Thymus (tissue), 11 donors: ENCODE results near the gene ASRGL1. TPM values are rescaled to one million over a fixed set of nuclear protein-coding genes. Genes with fewer than 3 reads are reported as not detected.

Experiments used
- DNase-seq, 9 donors: peaks; one replicate each; pipeline ENCODE4 v3.0.0-alpha.2; 2013; ENCODE audit warnings: low spot score in 9 of 9, low read depth in 6 of 9, missing footprints in 1 of 9
- H3K27ac ChIP-seq, 2 donors: one replicate each; pipeline ENCODE4 v1.5.1; 2013; ENCODE audit warnings: control low read depth in 1 of 2, low read depth in 1 of 2, low read length in 1 of 2, mild to moderate bottlenecking in 1 of 2, moderate library complexity in 1 of 2
- H3K27me3 ChIP-seq, 2 donors: one replicate each; pipeline ENCODE4 v1.5.1; 2013; ENCODE audit warnings: low read length in 1 of 2; ENCODE audit not compliant: control insufficient read depth in 2 of 2, insufficient read depth in 1 of 2
- H3K36me3 ChIP-seq, 2 donors: one replicate each; pipeline ENCODE4 v1.5.1; 2013; ENCODE audit warnings: low read length in 1 of 2, mild to moderate bottlenecking in 1 of 2, moderate library complexity in 1 of 2; ENCODE audit not compliant: control insufficient read depth in 2 of 2, insufficient read depth in 2 of 2
- H3K4me1 ChIP-seq, 2 donors: one replicate each; pipeline ENCODE4 v1.5.1; 2013; ENCODE audit warnings: low read length in 2 of 2; ENCODE audit not compliant: control insufficient read depth in 2 of 2, insufficient read depth in 2 of 2
- H3K4me3 ChIP-seq, 2 donors: one replicate each; pipeline ENCODE4 v1.5.1; 2013; ENCODE audit warnings: low read length in 2 of 2, control low read depth in 1 of 2, mild to moderate bottlenecking in 1 of 2
- H3K9me3 ChIP-seq, 2 donors: one replicate each; pipeline ENCODE4 v1.5.1; 2013; ENCODE audit warnings: low read length in 1 of 2, mild to moderate bottlenecking in 1 of 2; ENCODE audit not compliant: control insufficient read depth in 2 of 2, insufficient read depth in 1 of 2
- WGBS: extraction: QIAGEN DNeasy Blood & Tissue Kit; methylation state at CpG from one replicate; pipeline ENCODE4 v1.1.7; 2013; 5-methylcytosine and 5-hydroxymethylcytosine counted together
- polyA plus RNA-seq: library from polyadenylated mRNA; stranded (reverse); fragments of 200-250 nt; gene quantifications from one replicate; pipeline ENCODE4 v1.2.3, GENCODE V29; 2013
- total RNA-seq: library from RNA; stranded (reverse); fragments of 120-200 nt; gene quantifications from one replicate; pipeline ENCODE4 v1.2.4, GENCODE V29; 2013
- donor health status: healthy.

Gene ASRGL1
- total and polyA plus RNA-seq, 2 donors: 6.0 to 12.3 TPM

DNA sequence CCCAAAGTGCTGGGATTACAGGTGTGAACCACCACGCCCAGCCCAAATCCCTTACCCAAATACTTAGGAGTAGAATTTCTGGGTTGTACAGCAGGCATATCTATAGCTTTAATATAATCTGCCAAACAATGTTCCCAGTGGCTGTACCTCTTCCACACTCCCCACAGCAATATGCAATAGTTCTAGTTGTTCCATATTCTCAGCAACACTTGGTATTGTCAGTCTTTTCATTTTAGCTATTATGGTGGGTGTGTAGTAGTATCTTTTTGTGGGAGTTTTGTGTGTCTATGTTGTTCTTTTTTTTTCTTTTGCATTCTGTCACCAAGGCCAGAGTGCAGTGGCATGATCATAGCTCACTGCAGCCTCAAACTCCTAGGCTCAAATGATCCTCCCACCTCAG is 100.4 kb downstream of the ASRGL1 start:
- 88% methylated on average over 1 of the region's 1 CpG for WGBS
- Histone ChIP-seq H3K9me3 (no peaks in the 10 kb centered on the region), H3K27ac (no peak overlapping the region)

DNA sequence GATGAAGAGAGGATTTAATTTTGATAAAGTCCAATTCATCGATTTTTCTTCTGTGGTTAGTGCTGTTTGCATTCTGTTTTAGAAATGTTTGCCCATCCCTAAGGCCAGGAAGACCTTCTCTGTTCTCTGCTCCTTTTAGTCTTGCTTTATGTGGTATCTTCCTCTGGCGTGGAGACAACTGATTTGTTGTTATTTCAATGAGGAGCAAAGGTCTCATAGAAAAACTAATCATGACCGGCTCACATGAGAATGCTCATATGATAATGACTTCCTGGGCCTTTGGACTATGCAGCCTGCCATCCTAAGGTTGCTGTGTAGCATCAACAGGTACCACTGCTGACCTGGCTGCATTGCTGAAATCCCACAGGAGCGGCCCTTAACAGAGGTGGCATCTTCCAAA is 101.4 kb downstream of the ASRGL1 start:
- H3K27ac ChIP-seq: no peak overlapping the region
- WGBS: 96% methylated on average over 4 of the region's 4 CpGs
- DNase-seq: no peak

More for the DNA sequence above, 100.4 kb downstream of the ASRGL1 start:
- Histone ChIP-seq H3K27me3 (no peaks in the 10 kb centered on the region), H3K36me3 (no peaks in the 10 kb centered on the region), H3K4me1 (peaks cover 13 to 18% of the 10 kb centered on the region in 2 donors), H3K4me3 (no peak overlapping the region)
- DNase-seq: no peak

DNA sequence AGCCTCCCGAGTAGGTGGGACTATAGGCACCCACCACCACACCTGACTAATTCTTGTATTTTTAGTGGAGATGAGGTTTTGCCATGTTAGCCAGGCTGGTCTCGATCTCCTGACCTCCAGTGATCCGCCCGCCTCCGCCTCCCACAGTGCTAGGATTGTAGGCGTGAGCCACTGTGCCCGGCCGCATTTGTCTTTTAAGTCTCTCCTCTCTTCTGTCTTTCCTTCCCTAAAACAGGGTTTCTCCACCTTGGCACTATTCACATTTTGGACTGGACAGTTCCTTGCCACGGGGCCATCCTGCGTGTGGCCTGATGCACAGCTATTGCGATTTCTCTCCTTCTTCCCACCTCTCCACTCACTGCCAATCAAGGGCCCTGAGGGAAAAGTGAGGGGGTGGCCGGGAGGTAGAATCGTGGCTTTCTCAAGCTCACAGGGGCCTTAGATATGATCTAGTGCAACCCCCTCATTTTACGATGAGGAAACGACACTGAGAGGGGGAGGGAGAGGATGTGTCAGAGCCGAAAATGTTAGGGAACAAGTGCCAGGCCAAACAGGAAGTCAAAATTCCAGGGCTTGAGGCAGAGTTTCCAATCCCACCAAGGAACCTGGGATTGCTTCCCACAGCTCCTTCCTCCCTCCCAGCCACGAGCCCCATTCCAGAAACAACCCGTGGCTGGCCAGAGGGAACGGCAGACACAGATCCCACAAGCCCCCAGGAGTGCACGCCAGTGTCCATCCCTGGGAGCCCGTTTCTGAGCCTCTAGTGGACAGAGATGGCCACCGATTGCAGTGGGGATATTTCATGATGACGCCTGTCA is 102.7 kb downstream of the ASRGL1 start:
- H3K9me3 ChIP-seq: no peaks in the 10 kb centered on the region
- H3K36me3 ChIP-seq: no peaks in the 10 kb centered on the region
- peaks cover 0 to 18% of the 10 kb centered on the region in 2 donors for H3K4me1 ChIP-seq
- H3K27ac ChIP-seq: peak overlapping the region in 1 of 2 donors; percentile 36
- peaks cover 0 to 13% of the 10 kb centered on the region in 2 donors for H3K27me3 ChIP-seq
- 78% methylated on average over 23 of the region's 23 CpGs for WGBS
- H3K4me3 ChIP-seq: no peak overlapping the region
- no peak for DNase-seq

More for the DNA sequence above, 101.4 kb downstream of the ASRGL1 start:
- Histone ChIP-seq H3K4me3 (no peak overlapping the region), H3K27me3 (peaks cover 0 to under 1% of the 10 kb centered on the region in 2 donors), H3K4me1 (peaks cover 7 to 9% of the 10 kb centered on the region in 2 donors), H3K9me3 (no peaks in the 10 kb centered on the region), H3K36me3 (no peaks in the 10 kb centered on the region)

Other genes starting within 250 kb of the ASRGL1 start
- 24.7 TPM for gene INCENP, start 213.4 kb upstream of the ASRGL1 start, total RNA-seq
- 5.2 TPM for gene INCENP, start 213.4 kb upstream of the ASRGL1 start, polyA plus RNA-seq
- gene SCGB1D1, start 147.2 kb upstream of the ASRGL1 start, total RNA-seq: 1.6 TPM
- gene SCGB1D1, start 147.2 kb upstream of the ASRGL1 start, polyA plus RNA-seq: 9.3 TPM
- 3.0 TPM for gene SCGB2A1, start 128.8 kb upstream of the ASRGL1 start, total RNA-seq
- gene SCGB2A1, start 128.8 kb upstream of the ASRGL1 start, polyA plus RNA-seq: 39.2 TPM
- gene SCGB1D2, start 95.2 kb upstream of the ASRGL1 start, total RNA-seq: 0.80 TPM
- gene SCGB1D2, start 95.2 kb upstream of the ASRGL1 start, polyA plus RNA-seq: 6.2 TPM
- gene SCGB2A2, start 67.3 kb upstream of the ASRGL1 start, total RNA-seq: 2.7 TPM
- 38.8 TPM for gene SCGB2A2, start 67.3 kb upstream of the ASRGL1 start, polyA plus RNA-seq
- gene SCGB1D4, start 38.4 kb upstream of the ASRGL1 start, total RNA-seq: 0.14 TPM
- 7.5 TPM for gene SCGB1D4, start 38.4 kb upstream of the ASRGL1 start, polyA plus RNA-seq
- 1.5 TPM for gene SCGB1A1, start 81.6 kb downstream of the ASRGL1 start, total RNA-seq
- gene SCGB1A1, start 81.6 kb downstream of the ASRGL1 start, polyA plus RNA-seq: 27.2 TPM
- 40.1 TPM for gene AHNAK, start 209.4 kb downstream of the ASRGL1 start, total RNA-seq
- gene AHNAK, start 209.4 kb downstream of the ASRGL1 start, polyA plus RNA-seq: 35.8 TPM
- 1,700 TPM for gene EEF1G, start 236.4 kb downstream of the ASRGL1 start, total RNA-seq
- gene EEF1G, start 236.4 kb downstream of the ASRGL1 start, polyA plus RNA-seq: 1,365 TPM